HG03159 (cell line): ENCODE measurements around the gene RAPGEF1.
A peak's percentile ranks its signal among the peaks of the same experiment; 100 is the strongest.

Experiments
- ATAC-seq: cut with Tn5 transposase; IDR thresholded peaks from one replicate; pipeline ENCODE4 v1.9.1; 2021; ENCODE audit warnings: mild to moderate bottlenecking, moderate library complexity; ENCODE audit not compliant: unreplicated experiment

The RAPGEF1 gene

GRCh38 chr9:131545003-131545785 is 194.7 kb downstream of the RAPGEF1 start, which contains the start of gene PRRT1B:
PRRT1B (plus strand) TSS chr9:131545523; CDS start chr9:131545616, 93 bp downstream.
- no peak for ATAC-seq

GRCh38 chr9:131543141-131543540 is 196.7 kb downstream of the RAPGEF1 start:
- ATAC-seq = no peak

GRCh38 chr9:131539223-131539923 is 200.5 kb downstream of the RAPGEF1 start:
- no peak for ATAC-seq

GRCh38 chr9:131537946-131538345 is 201.9 kb downstream of the RAPGEF1 start:
- ATAC-seq = no peak

- no peak for ATAC-seq
Measured at GRCh38 chr9:131534721-131535237, 205.1 kb downstream of the RAPGEF1 start.

- peak; percentile 85 for ATAC-seq
Measured at GRCh38 chr9:131530920-131531832, 208.7 kb downstream of the RAPGEF1 start, which contains the start of gene UCK1. UCK1 (minus strand) TSS chr9:131531263; CDS start chr9:131531174, 89 bp downstream.

GRCh38 chr9:131530546-131530919 is 209.3 kb downstream of the RAPGEF1 start:
- peak; percentile 15 for ATAC-seq

- ATAC-seq = no peak
Measured at GRCh38 chr9:131529597-131530545, 210.0 kb downstream of the RAPGEF1 start.

- no peak for ATAC-seq
Measured at GRCh38 chr9:131528886-131529505, 210.9 kb downstream of the RAPGEF1 start.

GRCh38 chr9:131528186-131528585 is 211.7 kb downstream of the RAPGEF1 start:
- no peak for ATAC-seq
